OCI-LY7 (cell line): ENCODE measurements around the gene GRID2IP. TPM values are rescaled to one million over a fixed set of nuclear protein-coding genes. Genes with fewer than 3 reads are reported as not detected.

ENCODE experiments used
- BruUV-seq: library from RNA; stranded (reverse); fragments of 400-500 nt; replicated peaks from 2 replicates; lab custom pipeline; 2021; lab: Mats Ljungman, UMichigan
- CTCF ChIA-PET: fragments of 300-600 bp; sonication (Branson Sonifier 250); formaldehyde crosslinking; loops from one replicate; lab custom pipeline; 2022; ENCODE audit warnings: antibody characterized with exemption; ENCODE audit not compliant: unreplicated experiment; lab: Charles Lee
- POLR2A ChIA-PET: fragments of 300-600 bp; sonication (Branson Sonifier 250); formaldehyde crosslinking; loops from one replicate; lab custom pipeline; 2022; ENCODE audit warnings: antibody characterized with exemption; lab: Charles Lee
- DNase-seq: peaks from one replicate; pipeline ENCODE4 v3.0.0-alpha.2; 2015; ENCODE audit warnings: low spot score
- H2AFZ ChIP-seq: fragments of 200-600 bp; sonication (generic), shearing (Covaris generic); 2 replicates; pipeline ENCODE4 v1.6.1; 2014; ENCODE audit warnings: mild to moderate bottlenecking, antibody characterized with exemption, low read length, moderate library complexity
- H3K27ac ChIP-seq: fragments of 200-600 bp; sonication (generic); 2 replicates; pipeline ENCODE4 v1.5.1; 2014; ENCODE audit warnings: mixed run types, low read depth, mild to moderate bottlenecking, moderate library complexity, low read length, inconsistent platforms; ENCODE audit not compliant: poor library complexity, severe bottlenecking
- H3K36me3 ChIP-seq: fragments of 200-600 bp; sonication (generic); 2 replicates; pipeline ENCODE4 v1.6.1; 2014; ENCODE audit warnings: mild to moderate bottlenecking, antibody characterized with exemption, low read length, moderate library complexity, mixed read lengths; ENCODE audit not compliant: insufficient read depth
- H3K4me1 ChIP-seq: fragments of 200-600 bp; sonication (generic); 2 replicates; pipeline ENCODE4 v1.5.1; 2014; ENCODE audit warnings: mild to moderate bottlenecking, low read length; ENCODE audit not compliant: insufficient read depth, poor library complexity, severe bottlenecking
- H3K4me2 ChIP-seq: fragments of 200-600 bp; sonication (generic); 2 replicates; pipeline ENCODE4 v1.6.1; 2014; ENCODE audit warnings: mild to moderate bottlenecking, low read length
- H3K4me3 ChIP-seq: fragments of 200-600 bp; sonication (generic); 2 replicates; pipeline ENCODE4 v1.5.1; 2014; ENCODE audit warnings: mild to moderate bottlenecking, low read depth, low read length; ENCODE audit not compliant: poor library complexity, severe bottlenecking
- H3K79me2 ChIP-seq: fragments of 200-600 bp; sonication (generic); 2 replicates; pipeline ENCODE4 v1.6.1; 2016; ENCODE audit warnings: low read depth, mild to moderate bottlenecking, low read length, moderate library complexity, mixed read lengths; ENCODE audit not compliant: insufficient read depth
- H3K9me2 ChIP-seq: fragments of 200-600 bp; sonication (generic); 2 replicates; pipeline ENCODE4 v1.6.1; 2016; ENCODE audit warnings: mild to moderate bottlenecking, low read length, mixed read lengths; ENCODE audit not compliant: insufficient read depth
- H3K9me3 ChIP-seq: fragments of 200-600 bp; sonication (generic); 2 replicates; pipeline ENCODE4 v1.6.1; 2014; ENCODE audit warnings: mild to moderate bottlenecking, mixed run types, low read length, mixed read lengths
- H4K20me1 ChIP-seq: fragments of 200-600 bp; sonication (generic); 2 replicates; pipeline ENCODE4 v1.6.1; 2014; ENCODE audit warnings: mild to moderate bottlenecking, antibody characterized with exemption, low read length, moderate library complexity, mixed read lengths; ENCODE audit not compliant: insufficient read depth
- EZH2phosphoT487 ChIP-seq: fragments of 200-600 bp; sonication (generic); IDR thresholded peaks from 2 replicates; pipeline ENCODE4 v1.6.1; 2018; ENCODE audit warnings: low read depth, borderline replicate concordance, mild to moderate bottlenecking, mixed run types, antibody characterized with exemption, low read length, moderate library complexity, mixed read lengths
- intact Hi-C: fragments of 100-400 bp; cut with micrococcal nuclease; formaldehyde crosslinking; loops from one replicate; pipeline ENCODE4 v1.10.0; 2022; ENCODE audit not compliant: unreplicated experiment
- total RNA-seq, 2 experiments: library from RNA; depleted of rRNA in 1 of 2; stranded (reverse); fragments of >200 nt in 1 of 2; shearing (Covaris generic) in 1 of 2; gene quantifications; 2 replicates each; pipeline ENCODE4 v1.2.3, GENCODE V29; 2014 to 2022
- TF ChIP-seq, protein P1 (sequence below): fragments of 200-600 bp; sonication (generic); conservative IDR thresholded peaks from 2 replicates; pipeline ENCODE4 v1.5.1; 2014; ENCODE audit warnings: mild to moderate bottlenecking, antibody characterized with exemption, low read length, moderate library complexity, mixed read lengths

The GRID2IP gene
- total RNA-seq, 2 experiments from 2014 or later = 0.16 to 0.32 TPM

DNA sequence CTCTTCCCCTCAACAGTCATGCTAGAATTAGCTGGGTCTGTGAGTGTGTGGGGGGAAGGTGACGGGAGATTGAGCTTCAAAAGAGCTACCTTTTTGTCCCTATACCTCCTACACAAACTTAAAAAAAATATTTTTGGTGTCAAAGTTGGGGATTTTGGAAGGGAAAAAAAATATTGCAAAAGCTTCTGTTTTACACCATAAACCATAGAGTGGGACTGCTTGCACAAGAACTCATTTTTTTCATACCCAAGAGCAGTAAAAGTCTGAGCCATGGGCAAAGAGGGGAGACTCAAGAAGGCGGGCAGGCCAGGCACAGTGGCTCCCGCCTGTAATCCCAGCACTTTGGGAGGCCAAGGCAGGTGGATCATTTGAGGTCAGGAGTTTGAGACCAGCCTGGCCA, 16.6 kb upstream of the GRID2IP start:
- Histone ChIP-seq H3K4me1 (peaks cover 8% of the 10 kb centered on the region), H3K4me2 (no peak overlapping the region), H3K9me2 (no peaks in the 10 kb centered on the region), H4K20me1 (no peaks in the 10 kb centered on the region), H3K9me3 (peaks cover 5% of the 10 kb centered on the region; the same call in 1 of the 2 replicates), H2AFZ (no peak overlapping the region; the same call in 1 of the 2 replicates), H3K36me3 (no peaks in the 10 kb centered on the region), H3K27ac (no peak overlapping the region), H3K4me3 (no peak overlapping the region), H3K79me2 (no peaks in the 10 kb centered on the region)
- intact Hi-C loops = no loop called here
- ChIA-PET POLR2A (interaction anchor here (0.5 to 1.5 kb wide), 4 partner anchors 8 to 54 kb away, joined by 3 to 4 read pairs (median 3); no protein-coding TSS in a partner anchor), CTCF (no interaction called here)
- no peak for TF ChIP-seq EZH2phosphoT487
- TF ChIP-seq, protein P1, sequence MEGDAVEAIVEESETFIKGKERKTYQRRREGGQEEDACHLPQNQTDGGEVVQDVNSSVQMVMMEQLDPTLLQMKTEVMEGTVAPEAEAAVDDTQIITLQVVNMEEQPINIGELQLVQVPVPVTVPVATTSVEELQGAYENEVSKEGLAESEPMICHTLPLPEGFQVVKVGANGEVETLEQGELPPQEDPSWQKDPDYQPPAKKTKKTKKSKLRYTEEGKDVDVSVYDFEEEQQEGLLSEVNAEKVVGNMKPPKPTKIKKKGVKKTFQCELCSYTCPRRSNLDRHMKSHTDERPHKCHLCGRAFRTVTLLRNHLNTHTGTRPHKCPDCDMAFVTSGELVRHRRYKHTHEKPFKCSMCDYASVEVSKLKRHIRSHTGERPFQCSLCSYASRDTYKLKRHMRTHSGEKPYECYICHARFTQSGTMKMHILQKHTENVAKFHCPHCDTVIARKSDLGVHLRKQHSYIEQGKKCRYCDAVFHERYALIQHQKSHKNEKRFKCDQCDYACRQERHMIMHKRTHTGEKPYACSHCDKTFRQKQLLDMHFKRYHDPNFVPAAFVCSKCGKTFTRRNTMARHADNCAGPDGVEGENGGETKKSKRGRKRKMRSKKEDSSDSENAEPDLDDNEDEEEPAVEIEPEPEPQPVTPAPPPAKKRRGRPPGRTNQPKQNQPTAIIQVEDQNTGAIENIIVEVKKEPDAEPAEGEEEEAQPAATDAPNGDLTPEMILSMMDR = no peak
- DNase-seq = no peak
- no TSS peak for BruUV-seq

GRCh38 chr7:6565655-6566054, 14.4 kb upstream of the GRID2IP start:
- no peaks in the 10 kb centered on the region for H3K9me2 ChIP-seq
- H3K4me2 ChIP-seq = no peak overlapping the region
- CTCF ChIA-PET = no interaction called here
- no peak overlapping the region for H3K27ac ChIP-seq
- TF ChIP-seq, protein P1 = no peak
- TF ChIP-seq EZH2phosphoT487 = no peak
- no peak overlapping the region for H2AFZ ChIP-seq
- H3K79me2 ChIP-seq = no peaks in the 10 kb centered on the region
- intact Hi-C loops = no loop called here
- H3K36me3 ChIP-seq = no peaks in the 10 kb centered on the region
- H3K9me3 ChIP-seq = peaks cover 5% of the 10 kb centered on the region; the same call in 1 of the 2 replicates
- no peak for DNase-seq
- no TSS peak for BruUV-seq
- H4K20me1 ChIP-seq = no peaks in the 10 kb centered on the region
- no peak overlapping the region for H3K4me3 ChIP-seq
- peaks cover 8% of the 10 kb centered on the region for H3K4me1 ChIP-seq
- POLR2A ChIA-PET = interaction anchor here (0.6 to 1.0 kb wide), 2 partner anchors 24 to 257 kb away, joined by 3 read pairs; partner anchors contain the start of gene INTS15

DNA sequence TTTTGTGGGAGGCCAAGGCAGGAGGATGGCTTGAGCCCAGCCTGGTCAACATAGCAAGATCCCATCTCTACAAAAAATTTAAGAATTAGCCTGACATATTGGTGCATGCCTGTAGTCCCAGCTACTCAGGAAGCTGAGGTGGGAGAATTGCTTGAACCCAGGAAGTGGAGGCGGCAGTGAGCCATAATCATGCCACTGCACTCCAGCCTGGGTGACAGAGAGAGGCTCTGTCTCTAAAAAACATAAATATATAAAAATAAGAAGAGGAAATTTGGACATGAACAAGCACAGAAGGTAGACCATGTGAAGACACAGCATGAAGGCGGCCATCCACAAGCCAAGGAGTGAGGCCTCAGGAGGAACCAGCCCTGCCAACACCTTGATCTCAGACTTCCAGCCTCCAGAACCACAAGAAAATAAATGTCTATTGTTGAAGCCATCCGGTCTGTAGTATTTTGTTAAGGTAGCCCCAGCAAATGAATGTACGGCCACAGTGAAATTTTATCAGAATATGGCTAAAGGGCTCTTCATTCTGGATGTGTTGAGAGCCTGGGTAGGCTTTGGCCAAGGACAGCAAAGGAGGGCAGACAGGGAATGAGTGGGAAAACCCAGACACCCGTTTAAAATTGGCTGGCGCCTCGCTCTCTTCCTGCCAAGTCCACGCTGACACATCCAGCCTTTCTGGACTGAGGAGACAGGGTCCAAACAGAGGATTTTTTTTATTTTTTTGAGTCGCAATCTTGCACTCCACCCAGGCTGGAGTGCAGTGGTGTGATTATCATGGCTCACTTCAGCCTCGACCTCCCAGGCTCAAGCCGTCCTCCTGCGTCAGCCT, 12.9 kb upstream of the GRID2IP start:
- no peaks in the 10 kb centered on the region for H3K36me3 ChIP-seq
- H3K27ac ChIP-seq = no peak overlapping the region
- no peaks in the 10 kb centered on the region for H3K9me3 ChIP-seq
- ChIA-PET POLR2A (no interaction called here), CTCF (no interaction called here)
- H3K4me2 ChIP-seq = no peak overlapping the region
- H3K4me1 ChIP-seq = peaks cover 8% of the 10 kb centered on the region
- intact Hi-C loops = no loop called here
- H3K79me2 ChIP-seq = no peaks in the 10 kb centered on the region
- H3K9me2 ChIP-seq = no peaks in the 10 kb centered on the region
- no peak for DNase-seq
- H3K4me3 ChIP-seq = no peak overlapping the region
- no peak for TF ChIP-seq EZH2phosphoT487
- TF ChIP-seq, protein P1 = no peak
- no peaks in the 10 kb centered on the region for H4K20me1 ChIP-seq
- H2AFZ ChIP-seq = no peak overlapping the region
- no TSS peak for BruUV-seq
